ENCODE measurements around the gene NAGK.

DNA sequence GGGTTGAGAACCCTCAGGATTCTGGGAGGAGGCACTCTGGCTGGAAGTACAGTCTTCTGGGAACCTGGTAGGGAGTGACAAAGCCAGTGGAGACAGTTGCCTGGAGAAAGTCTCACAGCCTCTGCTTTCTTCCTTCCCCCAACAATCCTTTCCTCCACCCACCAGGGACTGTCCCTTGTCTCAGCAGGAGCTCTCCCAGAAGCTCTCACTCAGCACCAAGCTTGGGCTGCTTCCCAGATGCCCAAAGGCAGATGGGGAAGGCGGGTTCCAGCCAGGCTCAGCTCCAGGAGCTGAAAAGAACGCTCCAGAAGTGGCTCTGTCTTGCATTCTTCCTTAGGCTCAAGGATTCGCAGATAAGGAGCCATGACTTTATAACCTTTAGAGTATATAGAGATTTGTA, 7.6 kb upstream of the NAGK start:
- no peak for TF ChIP-seq POLR2A (IDR thresholded peaks at IDR 0.05)
- TF ChIP-seq, protein P1, sequence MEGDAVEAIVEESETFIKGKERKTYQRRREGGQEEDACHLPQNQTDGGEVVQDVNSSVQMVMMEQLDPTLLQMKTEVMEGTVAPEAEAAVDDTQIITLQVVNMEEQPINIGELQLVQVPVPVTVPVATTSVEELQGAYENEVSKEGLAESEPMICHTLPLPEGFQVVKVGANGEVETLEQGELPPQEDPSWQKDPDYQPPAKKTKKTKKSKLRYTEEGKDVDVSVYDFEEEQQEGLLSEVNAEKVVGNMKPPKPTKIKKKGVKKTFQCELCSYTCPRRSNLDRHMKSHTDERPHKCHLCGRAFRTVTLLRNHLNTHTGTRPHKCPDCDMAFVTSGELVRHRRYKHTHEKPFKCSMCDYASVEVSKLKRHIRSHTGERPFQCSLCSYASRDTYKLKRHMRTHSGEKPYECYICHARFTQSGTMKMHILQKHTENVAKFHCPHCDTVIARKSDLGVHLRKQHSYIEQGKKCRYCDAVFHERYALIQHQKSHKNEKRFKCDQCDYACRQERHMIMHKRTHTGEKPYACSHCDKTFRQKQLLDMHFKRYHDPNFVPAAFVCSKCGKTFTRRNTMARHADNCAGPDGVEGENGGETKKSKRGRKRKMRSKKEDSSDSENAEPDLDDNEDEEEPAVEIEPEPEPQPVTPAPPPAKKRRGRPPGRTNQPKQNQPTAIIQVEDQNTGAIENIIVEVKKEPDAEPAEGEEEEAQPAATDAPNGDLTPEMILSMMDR (IDR thresholded peaks at IDR 0.05) = no peak

Measured in esophagus squamous epithelium (tissue), 4 donors.